ENCODE measurements around the gene STMN1. TPM values are rescaled to one million over a fixed set of nuclear protein-coding genes. Genes with fewer than 3 reads are reported as not detected.

Gene STMN1
- total and polyA plus RNA-seq, 7 donors: 30.7 to 175 (median 37.5) TPM

DNA sequence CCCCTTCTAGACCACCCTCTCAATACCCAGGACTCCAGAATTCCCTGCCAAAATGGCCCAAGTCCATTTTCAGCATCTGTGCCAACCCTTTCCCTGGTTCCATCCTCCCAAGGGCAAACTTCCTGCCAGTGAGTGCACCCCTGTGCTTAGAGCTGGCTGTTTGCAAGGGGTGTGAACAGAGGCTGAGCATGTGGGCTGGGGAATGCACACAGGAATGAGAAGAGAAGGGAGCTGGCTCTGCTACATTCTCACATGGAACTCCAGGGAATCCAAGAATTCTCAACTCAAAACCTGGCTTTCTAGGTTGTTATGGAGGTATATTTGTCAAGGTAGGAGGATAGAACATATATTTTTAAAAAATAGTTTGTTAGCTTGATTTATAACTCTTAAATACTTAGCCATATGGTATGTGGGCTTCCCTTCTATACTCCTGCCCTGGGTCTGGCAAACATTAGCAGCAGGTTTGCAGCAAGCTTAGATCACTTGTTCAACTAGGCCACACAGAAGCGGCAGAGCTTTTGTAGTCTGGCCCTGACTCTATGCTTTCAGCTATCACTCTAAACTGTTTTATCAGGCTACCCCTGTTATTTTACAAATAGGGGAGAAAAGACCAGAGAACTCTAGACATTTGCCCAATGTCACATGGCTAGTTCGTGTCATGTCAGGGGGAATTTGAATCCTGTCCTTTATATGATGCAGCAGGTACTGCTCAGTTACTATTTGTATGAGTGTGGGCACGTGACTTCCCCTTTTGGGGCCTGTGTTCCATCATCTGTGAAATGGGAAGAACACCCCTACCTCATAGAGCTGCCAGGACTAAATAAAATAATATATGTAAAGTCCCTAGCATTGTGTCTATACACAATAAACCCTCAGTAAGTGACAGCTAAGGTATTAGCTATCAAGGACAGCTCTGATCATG is 8.1 kb upstream of the STMN1 start:
- no peak for DNase-seq
- TF ChIP-seq POLR2AphosphoS5 (IDR thresholded peaks at IDR 0.05): no peak
- no peak for TF ChIP-seq POLR2A (IDR thresholded peaks at IDR 0.05)
- TF ChIP-seq CTCF (IDR thresholded peaks at IDR 0.05): no peak
- no peaks in the 10 kb centered on the region for H3K4me1 ChIP-seq
- H3K27me3 ChIP-seq: no peaks in the 10 kb centered on the region
- intact Hi-C loops (cut with DNase I): no loop called here
- H3K36me3 ChIP-seq: no peaks in the 10 kb centered on the region
- no peak overlapping the region for H3K4me3 ChIP-seq
- 74 to 89% methylated on average over 3 of the region's 3 CpGs for WGBS, 2 donors
- H3K9me3 ChIP-seq: no peaks in the 10 kb centered on the region
- no peak overlapping the region for H3K27ac ChIP-seq

DNA sequence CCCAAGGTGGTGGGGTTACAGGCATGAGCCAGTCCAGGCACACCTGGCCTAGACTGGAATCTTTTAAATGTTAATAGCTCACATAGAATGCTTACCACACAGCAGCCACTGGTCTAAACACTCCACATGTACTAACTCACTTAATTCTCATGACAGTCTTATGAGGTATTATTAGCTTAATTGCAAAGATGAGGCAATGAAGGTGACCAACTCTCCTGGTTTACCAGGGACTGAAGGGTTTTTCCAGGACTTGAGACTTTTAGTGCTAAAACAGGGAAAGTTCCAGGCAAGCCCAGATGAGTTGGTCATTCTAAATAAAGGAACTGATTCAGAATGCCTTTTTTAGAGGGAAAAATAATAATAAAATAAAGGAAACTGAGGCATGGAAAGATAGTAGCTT is 7.0 kb upstream of the STMN1 start:
- H3K36me3 ChIP-seq: no peaks in the 10 kb centered on the region
- no peaks in the 10 kb centered on the region for H3K27me3 ChIP-seq
- TF ChIP-seq CTCF (IDR thresholded peaks at IDR 0.05) (no peak), POLR2AphosphoS5 (IDR thresholded peaks at IDR 0.05) (no peak)
- no peak overlapping the region for H3K27ac ChIP-seq
- intact Hi-C loops (cut with DNase I): no loop called here
- DNase-seq: no peak
- no peaks in the 10 kb centered on the region for H3K4me1 ChIP-seq
- no peak overlapping the region for H3K4me3 ChIP-seq
- no peaks in the 10 kb centered on the region for H3K9me3 ChIP-seq

DNA sequence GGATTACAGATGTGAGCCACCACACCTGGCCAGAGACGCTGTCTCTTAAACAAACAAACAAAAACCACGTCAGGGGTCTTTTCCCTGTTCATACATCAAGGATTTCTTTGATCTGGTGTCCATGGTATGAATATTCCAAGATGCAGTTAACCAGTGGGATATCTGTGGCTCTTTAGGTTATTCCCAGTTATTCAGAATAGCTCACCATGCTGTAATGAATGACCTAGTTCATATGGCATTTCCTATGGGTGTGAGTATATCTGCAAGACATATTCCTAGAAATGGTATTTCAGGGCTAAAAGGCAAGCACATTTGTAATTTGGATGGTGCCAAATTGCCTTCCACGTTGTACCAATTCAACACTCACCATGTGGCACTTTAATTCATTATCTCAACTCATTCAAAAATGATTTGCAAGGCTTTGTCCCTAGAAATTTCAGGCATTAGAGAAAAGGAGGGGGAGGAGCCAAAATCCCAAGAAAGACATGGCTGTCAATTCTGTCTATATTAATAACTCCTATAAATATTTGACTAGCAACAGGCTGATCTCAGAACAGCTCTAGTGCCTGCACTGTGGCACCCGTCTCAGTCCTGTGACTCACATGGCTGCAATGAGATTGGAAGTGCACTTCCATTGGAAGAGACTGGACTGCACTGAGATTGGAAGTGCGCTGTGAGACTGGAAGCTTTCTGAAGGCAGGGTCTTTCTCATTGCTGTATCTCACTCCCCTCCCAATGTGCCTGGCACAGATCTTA is 6.0 kb upstream of the STMN1 start:
- TF ChIP-seq POLR2A (IDR thresholded peaks at IDR 0.05) (no peak), POLR2AphosphoS5 (IDR thresholded peaks at IDR 0.05) (no peak), CTCF (IDR thresholded peaks at IDR 0.05) (no peak), EP300 (IDR thresholded peaks at IDR 0.05) (no peak)
- no peak for DNase-seq
- Histone ChIP-seq H3K27ac (no peak overlapping the region), H3K9me3 (no peaks in the 10 kb centered on the region), H3K36me3 (no peaks in the 10 kb centered on the region), H3K27me3 (no peaks in the 10 kb centered on the region), H3K4me1 (no peaks in the 10 kb centered on the region), H3K4me3 (no peak overlapping the region)
- 85 to 91% methylated on average over 5 of the region's 5 CpGs for WGBS, 2 donors
- intact Hi-C loops (cut with DNase I): no loop called here

DNA sequence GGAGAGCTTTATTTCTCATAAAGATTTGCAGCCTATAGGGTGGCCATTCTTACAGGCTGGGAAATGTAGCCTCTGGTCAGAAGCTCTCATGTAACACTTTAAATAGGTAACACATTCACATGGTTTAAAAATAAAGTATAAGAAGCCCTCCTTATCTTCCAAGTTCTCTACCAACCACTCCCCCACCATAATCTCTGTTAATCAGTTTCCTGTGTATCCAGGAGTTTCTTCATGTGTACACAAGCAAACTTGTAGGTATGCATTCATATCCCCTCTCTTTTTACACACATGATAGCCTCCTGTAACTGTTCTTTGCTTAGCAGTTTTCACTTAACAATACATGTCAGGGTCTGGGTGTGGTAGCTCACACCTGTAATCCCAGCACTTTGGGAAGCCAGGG is 4.9 kb upstream of the STMN1 start:
- Histone ChIP-seq H3K4me3 (no peak overlapping the region), H3K36me3 (no peaks in the 10 kb centered on the region), H3K9me3 (no peaks in the 10 kb centered on the region), H3K27ac (no peak overlapping the region), H3K4me1 (peaks cover 0 to 9% (median 6%) of the 10 kb centered on the region in 4 donors), H3K27me3 (no peaks in the 10 kb centered on the region)
- TF ChIP-seq POLR2A (IDR thresholded peaks at IDR 0.05) (no peak), POLR2AphosphoS5 (IDR thresholded peaks at IDR 0.05) (no peak), CTCF (IDR thresholded peaks at IDR 0.05) (no peak), EP300 (IDR thresholded peaks at IDR 0.05) (no peak)
- intact Hi-C loops (cut with DNase I): no loop called here
- no peak for DNase-seq
